NCI-H1436 (cell line): ENCODE data around the gene GTF2H1.
"Not testable (repeated sequence)": the region's sequence is repeated elsewhere in the genome, so short reads cannot be mapped to it uniquely, and the experiment has no call there.

Experiments used
- DNase-seq: peaks from one replicate; lab custom pipeline; 2025; lab: John Stamatoyannopoulos, UW

The GTF2H1 gene

DNA sequence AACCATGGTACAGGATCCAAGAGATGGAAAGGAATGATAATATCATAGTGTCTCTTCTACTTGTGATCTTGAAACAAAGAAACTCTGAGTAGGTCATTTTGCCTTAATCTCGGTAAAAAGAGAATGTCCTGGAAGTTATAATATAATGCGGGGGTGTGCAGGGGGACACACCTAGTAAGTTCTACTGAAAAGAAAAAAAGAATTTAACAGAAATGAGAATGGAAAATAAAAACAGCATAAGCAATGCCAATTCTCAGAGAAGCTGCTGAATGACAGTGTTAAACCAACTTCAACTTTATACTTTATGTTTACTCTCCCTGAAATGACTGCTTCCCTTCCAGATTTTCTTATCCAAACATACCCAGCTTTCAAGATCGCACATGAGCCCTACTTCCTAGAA lies 2.5 kb upstream of the GTF2H1 start:
- DNase-seq, result no peak

DNA sequence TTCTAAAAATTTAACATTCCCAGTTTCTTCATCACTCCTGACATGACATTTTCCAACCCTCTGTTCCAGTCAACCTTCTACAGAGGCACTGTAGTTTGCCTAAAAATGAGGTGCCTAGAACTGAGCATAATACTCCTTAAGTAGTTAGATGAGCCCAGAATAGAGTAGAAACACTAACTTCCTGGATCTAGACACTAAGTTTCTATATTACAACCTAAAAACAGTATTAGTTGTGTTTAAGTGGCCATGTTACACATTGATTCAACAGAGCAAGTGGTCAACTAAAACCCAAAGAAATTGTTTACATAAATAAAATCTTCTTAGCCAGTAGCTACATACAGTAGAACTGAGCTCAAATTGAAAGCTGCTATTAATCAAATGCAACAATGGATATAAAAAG lies 1.8 kb upstream of the GTF2H1 start:
- no peak for DNase-seq

DNA sequence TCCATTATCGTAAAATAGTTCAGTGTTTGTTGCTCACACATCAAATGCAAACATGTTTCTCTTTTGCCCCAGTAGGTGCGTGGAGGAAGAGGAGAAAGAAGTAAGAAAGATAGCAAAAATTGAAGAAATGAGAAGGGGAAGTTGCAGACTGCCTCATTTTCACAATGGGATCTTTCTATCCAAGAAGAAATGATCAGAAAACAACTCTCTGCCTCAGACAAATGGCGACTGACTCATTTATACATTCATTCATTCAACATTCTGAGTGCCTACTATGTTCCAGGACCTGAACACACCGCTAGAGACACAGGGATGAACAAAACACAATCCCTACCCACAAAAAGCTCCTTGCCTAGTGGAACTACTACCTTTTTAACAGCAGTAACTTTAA lies 794 bp upstream of the GTF2H1 start:
- DNase-seq, result no peak

DNA sequence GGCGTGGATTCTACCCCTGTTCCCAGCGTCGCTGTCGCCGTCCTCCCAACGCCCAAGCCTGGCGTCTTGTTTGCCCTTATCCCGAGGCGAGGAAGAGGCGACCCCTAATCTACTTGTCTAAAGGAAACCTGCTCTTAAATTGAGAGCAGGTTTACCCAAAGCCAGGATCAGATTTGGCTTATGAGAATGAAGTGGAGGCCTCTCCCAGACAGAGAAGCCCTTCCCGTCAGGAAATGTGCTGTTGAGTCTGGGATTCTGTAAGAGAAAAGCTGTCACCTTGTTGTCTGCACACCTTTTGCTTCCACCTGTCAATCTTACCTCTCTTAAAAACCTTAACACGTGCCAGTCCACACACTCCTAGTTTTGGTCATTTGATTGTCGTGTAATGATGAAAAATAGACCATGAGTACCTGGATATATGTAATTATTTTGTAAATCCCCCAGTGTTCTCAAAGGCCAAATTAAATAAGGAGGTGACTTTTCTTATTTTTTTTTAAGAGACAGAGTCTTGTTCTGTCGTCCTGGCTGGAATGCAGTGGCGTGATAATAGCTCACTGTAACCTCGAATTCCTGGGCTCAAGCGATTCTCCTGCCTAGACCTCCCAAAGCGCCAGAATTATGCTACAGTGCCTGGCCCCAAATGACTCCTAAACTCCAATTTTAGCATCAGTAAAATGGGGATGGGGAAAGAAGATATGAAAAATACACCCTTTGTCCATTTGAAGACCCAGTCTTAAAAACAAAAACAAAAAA lies 627 bp downstream of the GTF2H1 start:
- DNase-seq, result no peak

DNA sequence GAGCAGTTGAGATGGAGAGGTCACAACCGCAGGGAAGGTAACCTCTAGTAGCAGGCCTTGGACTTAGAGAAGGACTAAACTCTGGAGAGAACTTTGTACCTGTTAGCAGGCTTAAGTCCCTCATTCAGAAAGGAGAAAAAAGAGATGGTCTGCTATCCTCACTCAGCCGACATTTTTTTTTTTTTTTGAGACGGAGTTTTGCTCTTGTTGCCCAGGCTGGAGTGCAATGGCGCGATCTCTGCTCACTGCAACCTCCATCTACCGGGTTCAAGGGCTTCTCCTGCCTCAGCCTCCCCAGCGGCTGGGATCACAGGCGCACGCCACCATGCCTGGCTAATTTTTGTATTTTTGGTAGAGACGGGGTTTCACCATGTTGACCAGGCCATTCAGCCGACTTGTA lies 1.5 kb downstream of the GTF2H1 start:
- DNase-seq, result not testable (repeated sequence)

DNA sequence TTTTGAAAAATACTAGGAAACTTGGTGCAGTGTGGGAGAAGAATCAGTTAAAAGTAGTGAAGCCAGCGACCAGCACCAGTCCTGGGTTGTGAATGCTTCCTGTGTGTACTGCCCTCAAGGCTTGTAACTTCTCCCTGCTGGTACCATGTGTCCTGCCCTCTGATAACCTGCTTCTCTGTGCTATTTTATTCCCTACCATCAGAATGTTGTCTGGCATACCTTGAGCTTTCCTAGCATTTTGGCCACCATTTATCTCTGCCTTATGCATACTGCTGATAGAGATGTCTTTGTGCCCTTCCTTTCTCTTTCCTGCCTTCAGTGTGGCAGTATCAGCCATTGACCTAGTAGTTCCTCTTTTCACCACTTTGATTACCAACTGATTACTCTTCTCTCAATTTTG lies 2.0 kb downstream of the GTF2H1 start:
- DNase-seq, result no peak

DNA sequence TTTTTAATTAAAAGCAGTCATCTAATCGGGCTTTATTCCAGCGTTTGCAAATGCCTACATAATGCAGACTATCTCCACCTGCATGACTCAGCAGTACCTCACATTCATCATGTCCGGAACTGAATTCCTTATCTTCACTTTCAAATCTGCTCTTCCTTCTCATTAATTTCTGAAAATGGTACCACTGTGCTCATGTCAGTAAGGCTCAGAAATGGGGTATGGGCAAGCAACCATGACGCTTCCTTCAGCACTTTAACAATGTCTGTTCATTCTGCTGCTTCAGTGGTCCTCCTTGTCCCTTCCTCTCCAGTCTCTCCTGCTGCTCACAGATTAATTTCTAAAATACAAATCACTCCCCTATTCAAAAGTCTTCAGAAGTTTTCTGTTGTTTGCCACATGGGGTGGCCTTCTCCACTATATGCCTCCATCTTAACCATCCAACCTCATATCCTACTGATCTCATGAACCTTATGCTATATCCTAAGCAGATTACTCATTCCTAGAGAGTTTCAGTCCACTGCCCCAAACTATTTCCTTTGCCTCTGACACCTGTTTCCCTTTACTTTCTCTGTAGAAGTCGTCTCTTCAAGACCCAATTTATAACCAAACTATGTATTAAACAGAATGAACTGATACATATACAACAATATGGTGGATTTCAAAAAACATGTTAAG lies 7.0 kb downstream of the GTF2H1 start:
- no peak for DNase-seq

DNA sequence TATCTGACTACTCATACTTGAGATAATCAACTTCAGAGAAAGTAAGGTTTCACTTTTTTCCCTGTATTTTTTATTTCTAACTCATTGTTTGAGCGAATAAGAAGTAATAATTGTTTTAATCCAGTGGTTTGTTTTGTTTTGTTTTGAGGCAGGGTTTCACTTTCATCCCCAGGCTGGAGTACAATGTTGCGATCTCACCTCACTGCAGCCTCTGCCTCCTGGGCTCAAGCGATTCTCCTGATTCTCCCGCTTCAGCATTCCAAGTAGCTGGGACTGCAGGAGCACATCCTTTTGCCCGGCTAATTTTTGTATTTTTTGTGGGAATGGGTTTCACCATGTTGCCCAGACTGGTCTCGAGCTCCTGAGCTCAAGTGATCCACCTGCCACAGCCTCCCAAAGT lies 8.6 kb downstream of the GTF2H1 start:
- no peak for DNase-seq

DNA sequence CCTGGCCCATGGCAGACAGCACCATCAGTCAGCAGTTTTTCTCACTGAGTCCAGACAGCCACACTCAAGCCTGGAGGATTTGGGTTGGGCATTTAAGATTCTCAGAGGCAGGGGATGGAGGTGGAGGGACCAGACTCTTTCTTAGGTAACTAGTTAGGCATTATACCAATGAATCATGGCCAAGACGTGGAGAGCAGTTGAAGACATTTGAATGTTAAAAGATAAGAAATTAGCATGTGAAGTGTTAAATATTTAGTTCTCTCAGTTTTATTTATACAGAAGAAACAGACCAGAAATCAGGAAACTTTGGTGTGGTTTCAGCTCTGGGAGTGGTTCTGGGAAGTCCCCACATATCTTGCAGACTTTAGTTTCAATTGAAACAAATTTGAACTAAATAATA lies 9.9 kb downstream of the GTF2H1 start:
- DNase-seq, result no peak

DNA sequence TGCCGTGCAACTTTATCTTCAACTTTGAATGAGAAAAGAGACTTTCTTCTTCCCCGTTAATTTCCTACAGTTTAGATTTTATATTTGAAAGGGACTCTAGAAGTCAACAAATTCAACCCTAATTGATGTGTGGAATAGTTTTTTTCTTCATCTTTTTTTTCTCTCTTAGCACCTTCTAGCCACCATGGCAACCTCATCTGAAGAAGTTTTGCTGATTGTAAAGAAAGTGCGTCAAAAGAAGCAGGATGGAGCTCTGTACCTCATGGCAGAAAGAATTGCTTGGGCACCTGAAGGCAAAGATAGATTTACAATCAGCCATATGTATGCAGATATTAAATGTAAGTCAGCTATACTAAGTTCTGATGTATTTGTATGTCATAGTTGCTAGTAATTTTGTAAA lies 10.5 kb downstream of the GTF2H1 start:
- no peak for DNase-seq

DNA sequence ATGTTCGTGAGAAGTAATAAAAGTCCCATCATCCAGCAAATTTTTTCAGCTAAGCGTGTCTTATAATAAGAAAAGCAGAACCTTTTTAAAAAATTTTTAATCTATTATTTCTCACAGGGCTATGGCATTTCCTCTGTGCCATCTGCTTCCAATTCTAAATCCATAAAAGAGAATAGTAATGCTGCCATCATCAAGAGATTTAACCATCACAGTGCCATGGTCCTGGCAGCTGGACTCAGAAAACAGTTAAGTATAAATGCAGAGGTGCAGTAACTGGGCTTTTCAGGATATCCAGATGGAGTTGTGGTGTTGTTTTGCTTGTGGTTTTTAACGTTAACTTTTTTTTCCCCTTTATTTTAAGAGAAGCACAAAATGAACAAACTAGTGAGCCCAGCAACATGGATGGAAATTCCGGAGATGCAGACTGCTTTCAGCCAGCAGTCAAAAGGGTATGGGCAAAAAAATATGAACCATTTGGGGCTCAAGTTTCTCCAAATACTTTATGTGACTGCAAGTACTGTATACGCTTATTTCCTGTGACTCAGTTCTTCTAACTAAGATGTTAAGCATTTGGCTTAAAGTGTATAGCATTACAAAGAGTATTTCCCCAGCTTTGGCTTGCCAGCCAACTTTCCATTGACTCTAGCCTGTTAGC lies 25.2 kb downstream of the GTF2H1 start:
- no peak for DNase-seq

DNA sequence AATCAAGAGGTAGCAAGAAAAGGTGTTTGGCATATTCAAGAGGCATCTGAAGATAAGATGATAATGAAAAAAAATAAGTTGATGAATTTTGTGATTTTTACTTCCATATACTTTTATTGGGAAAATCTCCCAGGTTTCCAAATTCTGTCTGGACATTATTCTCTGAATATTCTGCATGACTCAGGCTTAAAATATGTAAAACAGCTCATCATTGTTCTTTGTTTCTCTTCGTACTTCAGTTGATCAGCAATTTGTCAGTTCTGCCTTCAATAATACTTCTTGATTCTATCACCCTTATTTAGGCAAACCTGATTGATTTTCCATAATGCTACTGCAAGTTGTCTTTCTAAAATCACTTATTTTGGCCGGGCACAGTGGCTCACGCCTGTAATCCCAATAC lies 30.2 kb downstream of the GTF2H1 start:
- DNase-seq, result no peak

DNA sequence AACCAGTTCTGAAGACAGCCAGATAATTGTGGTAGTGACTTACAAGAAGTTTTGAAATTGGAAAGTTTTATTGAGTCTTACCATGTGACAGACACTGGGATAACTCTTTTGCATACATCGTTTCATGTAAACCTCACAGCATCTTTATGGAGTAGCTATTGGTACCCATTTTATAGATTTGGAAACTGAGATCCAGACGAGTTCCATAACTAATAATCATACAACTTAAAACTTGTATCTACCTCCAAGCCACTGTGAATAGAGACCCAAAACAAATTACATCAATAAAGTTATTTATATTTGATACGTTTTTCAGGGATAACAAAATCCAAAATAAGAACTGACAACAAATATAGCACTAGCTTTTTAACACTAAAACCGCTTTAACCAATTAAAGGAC lies 36.3 kb downstream of the GTF2H1 start:
- no peak for DNase-seq

DNA sequence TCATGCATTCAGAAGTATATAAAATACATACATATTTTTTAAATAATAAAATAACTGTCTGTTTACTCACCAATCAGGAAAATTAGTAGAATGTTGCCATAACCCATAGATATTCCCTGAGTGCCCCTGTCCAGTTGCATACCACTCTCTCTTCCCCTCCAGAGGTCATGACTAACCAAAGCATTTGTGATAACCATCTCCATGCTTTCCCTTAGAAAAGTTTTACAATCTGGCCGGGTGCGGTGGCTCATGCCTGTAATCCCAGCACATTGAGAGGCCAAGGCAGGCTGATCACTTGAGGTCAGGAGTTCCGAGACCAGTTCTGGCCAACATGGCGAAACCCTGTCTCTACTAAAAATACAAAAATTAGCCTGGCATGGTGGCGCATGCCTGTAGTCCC lies 38.8 kb downstream of the GTF2H1 start:
- no peak for DNase-seq

DNA sequence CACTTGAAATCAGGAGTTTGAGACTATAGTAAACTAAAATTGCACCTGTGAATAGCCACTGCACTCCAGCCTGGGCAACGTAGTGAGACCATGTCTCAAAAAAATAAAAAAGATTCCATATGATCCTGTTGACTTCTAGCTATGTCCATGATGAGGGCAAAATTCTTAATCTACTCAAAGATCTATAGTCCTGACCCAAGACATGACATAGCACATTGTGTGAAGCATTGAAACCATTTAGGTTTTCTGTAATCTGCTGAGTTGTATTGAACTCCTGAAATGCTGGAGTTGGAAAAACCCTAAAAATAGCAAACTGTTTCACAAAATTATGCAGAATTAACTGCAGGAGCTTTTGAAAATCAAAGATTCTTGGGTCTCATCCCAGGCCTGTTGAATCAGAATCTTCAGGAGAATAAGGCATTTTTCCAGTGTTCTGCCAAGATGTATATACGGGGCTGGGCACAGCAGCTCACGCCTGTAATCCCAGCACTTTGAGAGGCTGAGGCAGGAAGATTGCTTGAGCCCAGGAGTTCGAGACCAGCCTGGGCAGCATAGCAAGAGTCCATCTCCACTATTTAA lies 42.2 kb downstream of the GTF2H1 start:
- DNase-seq, result no peak

DNA sequence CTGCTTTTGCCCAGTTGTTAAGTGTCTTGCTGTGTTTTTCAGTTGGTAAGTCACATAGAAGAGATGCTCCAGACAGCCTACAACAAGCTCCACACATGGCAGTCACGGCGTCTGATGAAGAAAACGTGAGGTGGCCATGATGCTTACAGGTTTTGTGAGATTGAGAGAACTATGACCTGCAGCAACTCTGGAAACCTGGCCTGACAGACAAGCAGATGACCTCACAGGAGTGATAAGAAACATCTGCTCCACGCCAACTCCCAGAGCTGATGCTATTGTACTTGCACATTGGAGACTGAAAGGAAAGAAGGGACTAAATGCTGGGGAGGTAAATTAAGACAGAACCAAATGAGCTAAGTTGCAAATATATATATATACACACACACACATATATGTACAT lies 43.4 kb downstream of the GTF2H1 start:
- no peak for DNase-seq

DNA sequence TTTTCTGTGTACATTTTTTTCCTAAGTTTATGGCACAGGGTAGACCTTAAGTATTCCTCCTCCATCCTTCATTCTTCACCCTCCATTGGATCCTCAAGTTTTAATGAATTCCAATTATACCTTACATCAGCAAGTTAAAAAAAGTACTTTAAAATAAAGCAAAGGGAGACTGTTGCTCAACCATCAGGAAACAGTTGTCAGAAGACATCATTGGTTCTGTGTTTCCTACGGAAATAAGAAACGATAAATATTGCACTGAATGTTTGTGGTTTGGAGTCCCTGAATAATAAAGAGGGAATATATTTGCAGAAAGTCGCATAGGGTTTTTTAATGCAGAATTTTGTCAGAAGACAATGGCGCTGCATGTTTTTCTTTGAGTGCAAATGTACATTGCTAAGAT lies 43.9 kb downstream of the GTF2H1 start:
- no peak for DNase-seq

DNA sequence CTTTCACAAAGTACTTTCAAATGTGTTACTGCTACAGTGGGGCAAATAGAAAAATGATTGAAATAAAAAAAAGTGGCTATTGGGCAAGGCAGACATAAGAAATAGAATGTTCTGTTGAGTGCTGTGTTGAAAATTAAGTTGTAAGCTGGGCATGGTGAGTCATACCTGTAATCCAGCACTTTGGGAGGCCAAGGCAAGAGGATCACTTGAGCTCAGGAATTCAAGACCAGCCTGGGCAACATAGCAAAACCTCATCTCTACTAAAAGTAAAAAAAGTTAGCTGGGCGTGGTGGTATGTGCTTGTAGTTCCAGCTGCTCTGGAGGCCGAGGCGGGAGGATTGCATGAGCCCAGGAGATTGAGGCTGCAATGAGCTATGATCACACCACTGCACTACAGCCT lies 45.1 kb downstream of the GTF2H1 start:
- DNase-seq, result no peak

DNA sequence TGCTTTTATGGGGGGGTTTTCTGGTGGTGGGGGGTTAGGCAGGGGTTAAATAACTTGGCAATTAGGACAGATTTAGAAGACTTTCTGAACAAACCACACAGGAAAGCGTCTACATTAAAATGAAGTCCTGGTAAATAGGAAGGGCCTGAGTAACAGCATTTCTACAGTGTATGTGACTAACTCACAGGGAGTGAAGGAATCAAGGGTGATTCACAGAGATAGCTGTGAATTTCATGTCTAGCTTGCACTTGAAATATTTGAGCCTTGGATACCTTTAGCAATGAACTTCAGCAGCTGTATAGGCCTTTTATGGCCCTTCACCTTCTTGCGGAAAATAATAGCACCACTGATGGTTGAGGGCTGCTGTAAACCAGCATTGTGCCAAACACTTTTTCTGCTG lies 45.9 kb downstream of the GTF2H1 start:
- no peak for DNase-seq

DNA sequence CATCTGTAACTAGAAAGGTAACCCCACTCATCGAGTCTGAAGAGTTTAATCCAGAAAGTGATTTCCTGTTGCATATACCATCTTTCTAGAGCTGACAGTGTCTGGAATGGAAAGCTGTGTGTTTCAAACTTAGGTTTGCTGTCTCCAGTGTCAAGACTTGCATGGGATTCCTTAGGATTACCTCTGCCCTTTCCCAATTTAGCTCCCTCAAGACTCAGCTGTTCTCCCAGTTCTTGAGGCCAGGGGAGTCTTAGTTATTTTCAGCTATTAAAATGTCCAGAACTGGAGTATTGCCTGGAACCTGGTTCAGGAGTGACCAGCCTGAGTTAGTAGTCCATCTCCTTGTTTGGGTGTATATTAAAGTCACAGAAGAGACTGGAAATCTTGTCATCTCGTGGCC lies 47.0 kb downstream of the GTF2H1 start:
- no peak for DNase-seq

DNA sequence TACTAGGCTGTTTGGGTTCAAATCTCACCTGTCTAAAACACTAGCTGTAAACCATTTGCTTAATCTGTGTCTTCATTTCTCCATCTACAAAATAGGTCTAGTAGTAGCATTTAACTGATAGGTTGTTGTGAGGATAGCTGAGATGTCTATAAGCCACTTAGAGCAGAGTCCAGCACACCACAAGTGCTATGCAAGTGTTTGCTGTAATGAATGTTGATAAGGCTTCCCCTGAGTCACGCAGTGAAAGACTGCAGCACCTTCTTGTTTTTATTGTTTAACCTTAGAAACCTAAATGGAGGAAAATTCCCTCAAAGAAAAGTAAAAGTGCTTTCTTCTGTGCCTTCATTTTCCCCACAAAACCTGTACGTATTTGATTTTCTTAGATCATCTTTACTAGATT lies 48.9 kb downstream of the GTF2H1 start:
- DNase-seq, result no peak

DNA sequence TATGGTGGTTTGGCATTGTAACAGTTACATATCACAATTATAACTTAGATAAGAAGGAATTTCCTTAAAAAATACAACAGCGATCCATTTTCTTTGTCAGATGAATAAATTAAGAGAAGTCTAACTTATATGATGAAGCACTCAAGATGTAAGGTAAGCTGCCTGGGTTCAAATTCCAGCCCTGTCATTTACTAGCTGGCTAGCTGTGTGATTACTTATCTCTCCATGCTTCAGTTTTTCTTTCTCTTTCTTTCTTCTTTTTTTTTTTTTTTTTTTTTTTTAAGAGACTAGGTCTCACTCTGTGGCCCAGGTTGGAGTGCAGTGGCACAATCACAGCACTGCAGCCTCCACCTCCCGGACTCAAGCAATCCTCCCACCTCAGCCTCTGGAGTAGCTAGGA lies 49.8 kb downstream of the GTF2H1 start:
- DNase-seq, result no peak

DNA sequence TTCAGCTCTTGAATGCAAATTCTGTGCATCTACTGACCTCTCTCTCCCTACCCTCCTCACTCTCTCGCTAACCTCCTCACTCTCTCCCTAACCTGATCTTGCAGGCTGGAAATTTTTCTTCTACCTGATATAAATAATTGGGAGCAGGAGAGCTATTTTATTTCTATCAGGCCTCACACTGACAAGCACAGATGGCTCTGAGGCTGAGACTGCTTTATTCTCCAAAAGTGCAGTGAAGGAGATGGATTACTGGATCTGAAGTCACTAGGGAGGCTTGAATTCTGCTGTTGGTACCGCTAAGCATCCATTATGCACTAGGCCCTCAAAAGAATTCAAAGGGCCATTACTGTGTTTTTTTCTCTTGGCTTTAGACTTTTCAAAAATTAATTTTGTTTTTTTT lies 52.6 kb downstream of the GTF2H1 start:
- no peak for DNase-seq
